GM21367 (cell line): ENCODE data around the gene NSD1.
"Not testable (repeated sequence)": the region's sequence is repeated elsewhere in the genome, so short reads cannot be mapped to it uniquely, and the experiment has no call there.

Experiments used
- ATAC-seq: cut with Tn5 transposase; IDR thresholded peaks from one replicate; pipeline ENCODE4 v1.9.1; 2021; ENCODE audit not compliant: unreplicated experiment

The NSD1 gene

DNA sequence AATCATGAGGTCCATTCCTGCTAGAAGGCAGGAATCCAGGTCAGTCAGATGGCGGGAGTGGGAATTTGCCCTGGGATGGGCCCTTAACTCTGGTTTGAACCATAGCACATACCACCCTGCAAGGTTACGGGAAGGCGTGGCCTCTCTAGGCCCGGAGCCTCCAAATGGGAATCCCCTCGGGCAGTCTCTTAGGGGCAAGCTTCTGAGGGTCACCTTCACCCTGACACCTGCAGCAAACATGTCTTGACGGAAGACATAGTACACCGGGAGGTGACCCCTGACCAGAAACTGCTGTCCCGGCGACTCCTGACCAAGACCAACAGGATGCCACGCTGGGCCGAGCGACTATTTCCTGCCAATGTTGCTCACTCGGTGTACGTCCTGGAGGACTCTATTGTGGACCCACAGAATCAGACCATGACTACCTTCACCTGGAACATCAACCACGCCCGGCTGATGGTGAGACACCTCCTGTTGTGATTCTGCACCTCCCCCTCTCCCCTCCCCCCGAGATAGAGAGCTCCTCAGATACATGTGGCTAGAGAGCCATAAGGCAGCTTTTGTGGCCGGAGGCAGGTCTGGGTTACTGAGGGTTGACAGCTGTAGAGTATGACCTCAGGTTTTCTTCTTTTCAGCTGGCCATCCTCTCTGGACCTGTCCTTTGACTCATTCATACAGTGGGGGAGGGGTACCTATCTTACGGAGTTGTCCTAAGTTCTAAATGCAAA lies 171.0 kb downstream of the NSD1 start:
- ATAC-seq: no peak

- ATAC-seq: not testable (repeated sequence)
Measured at GRCh38 chr5:177306103-177306640, 172.6 kb downstream of the NSD1 start.

GRCh38 chr5:177306674-177307543 lies 173.3 kb downstream of the NSD1 start:
- no peak for ATAC-seq

DNA sequence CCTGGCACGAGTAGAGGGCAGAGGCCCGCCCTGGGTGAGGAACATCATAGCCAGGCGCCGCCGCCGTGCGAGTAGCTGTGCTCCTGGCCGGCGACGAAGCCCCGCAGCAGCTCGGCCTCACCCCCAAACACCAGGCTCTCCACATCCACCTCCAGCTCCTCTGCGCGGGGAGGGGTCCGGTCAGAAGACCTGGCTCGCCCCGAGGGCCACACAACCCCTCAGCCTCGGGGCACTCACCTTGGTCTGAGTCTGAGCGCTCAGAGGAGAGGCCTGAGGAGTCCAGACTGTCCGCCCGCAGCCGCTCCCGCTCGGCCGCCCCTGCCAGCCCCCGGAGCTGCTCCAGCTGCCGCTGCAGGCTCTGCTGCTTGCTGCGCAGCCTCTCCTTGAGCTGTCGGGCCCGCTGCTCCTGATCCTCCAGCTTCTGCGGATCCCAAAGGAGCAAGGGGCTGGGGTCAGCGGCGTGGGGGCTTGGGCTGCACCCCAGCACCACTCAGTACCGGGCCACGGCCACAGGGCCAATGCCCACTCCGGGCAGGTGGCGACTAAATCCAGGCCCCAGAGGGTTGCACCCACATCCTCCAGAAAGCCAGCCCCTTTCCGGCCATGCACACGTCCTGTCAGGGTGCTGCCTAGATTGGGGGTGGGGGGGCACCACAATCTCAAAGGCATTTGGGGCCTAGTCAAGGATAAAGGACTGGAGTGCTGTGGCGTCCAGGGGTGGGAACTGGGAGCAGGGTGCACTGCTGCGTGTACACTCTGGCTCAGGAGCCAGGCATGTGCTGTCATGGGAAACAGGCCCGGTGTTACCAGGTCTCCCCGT lies 174.2 kb downstream of the NSD1 start:
- no peak for ATAC-seq

DNA sequence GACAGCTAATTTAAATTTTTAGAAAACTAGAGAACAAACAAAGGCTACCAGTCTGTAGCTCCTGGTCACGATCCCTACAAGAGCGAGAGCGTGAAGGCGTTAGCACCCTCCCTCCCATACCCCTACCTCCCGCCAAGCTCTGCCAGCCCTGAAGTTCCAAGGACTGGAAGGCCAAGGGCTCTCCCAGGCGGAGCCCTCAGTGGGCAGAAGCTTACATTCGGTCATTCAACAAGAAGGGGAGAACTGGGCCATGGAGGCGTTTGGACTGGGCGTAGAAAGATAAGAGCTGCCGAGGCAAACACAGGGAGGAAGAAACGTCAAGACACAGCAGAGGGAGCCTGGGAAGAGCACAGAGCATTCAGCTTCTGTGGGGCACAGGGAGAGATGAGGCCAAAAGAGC lies 175.2 kb downstream of the NSD1 start:
- ATAC-seq: no peak

DNA sequence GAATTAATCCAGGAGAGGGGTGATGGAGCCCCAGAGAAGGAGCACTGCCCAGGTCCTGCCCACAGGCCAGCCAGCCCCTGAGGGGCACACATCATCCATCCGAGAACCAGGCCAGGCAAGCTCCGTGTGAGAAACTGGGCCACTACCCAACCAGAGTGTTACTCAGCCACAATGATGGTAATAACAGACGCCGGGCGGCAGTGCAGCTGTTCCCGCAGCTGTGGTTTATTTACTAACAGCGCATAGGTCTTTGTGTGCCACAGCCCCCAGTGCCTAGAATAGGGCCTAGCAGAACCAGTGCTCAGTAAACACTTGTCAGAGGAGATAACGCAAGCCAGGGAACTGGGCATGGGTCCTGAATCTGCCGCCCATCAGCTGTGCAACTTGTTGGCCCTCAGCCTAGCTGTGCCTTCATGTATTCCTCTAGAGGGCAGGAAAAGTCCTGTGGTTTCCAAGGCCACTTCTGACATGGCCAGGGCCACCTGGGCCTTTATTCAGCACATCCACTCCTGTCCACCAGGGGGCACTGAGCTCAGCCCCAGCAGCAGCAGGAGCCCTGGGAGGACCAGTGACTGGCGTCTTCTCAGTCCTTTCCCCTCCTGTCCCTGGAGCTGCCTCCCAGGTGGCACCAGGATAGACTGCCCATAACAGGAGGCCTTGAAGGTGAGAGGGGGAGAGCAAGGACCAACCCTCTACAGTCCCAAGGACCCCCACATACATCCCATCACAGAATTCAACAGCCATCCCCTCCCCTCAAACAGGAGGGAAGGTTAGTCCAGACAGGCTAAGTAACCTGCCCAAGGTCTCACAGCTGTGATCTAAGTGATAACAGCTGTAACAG lies 176.0 kb downstream of the NSD1 start:
- no peak for ATAC-seq

DNA sequence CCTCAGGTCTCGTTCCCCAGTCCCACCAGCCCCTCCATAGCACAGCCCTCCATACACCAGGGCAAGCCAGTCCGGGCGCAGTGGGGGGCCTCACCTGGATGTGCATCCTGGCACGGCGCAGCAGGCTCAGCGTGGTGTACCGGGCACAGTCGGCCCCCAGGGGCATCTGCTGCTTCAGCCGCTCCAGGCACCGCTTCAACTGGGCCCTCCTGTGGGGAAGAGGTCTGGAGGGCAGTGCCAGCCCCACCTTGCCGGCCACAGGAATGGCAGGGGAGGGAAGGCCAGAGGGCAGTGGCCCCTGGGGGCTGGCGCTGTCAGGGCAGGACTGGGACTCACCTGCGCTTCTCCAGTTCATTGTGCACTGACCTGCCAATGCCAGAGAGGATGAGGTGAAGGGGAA lies 176.8 kb downstream of the NSD1 start:
- no peak for ATAC-seq

- ATAC-seq: no peak
Measured at GRCh38 chr5:177310757-177311391, 177.3 kb downstream of the NSD1 start.

DNA sequence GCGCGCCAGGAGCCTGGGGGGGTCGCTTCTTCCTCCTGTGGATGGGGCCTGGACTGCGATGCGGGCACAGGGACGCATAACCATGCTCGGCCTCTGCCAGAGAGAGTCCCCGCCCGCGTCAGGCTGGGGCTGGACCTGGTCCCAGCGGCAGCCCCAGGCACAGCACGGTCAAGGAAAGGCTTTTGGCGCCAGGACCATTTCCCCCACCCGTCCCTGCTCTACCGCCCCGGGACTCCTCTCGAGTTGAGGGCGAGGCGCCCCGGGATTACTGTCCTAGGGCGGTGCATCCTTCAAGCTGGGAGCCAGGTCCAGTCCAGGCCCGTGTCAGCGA lies 177.8 kb downstream of the NSD1 start:
- no peak for ATAC-seq

GRCh38 chr5:177311723-177312648 lies 178.4 kb downstream of the NSD1 start, which contains the start of gene MXD3:
MXD3 (minus strand) TSS chr5:177311898; CDS start chr5:177311830, 68 bp downstream.
- ATAC-seq: peak; percentile 74

GRCh38 chr5:177312649-177313181 lies 179.1 kb downstream of the NSD1 start:
- ATAC-seq: peak; percentile 17

- no peak for ATAC-seq
Measured at GRCh38 chr5:177313561-177314259, 180.1 kb downstream of the NSD1 start.

GRCh38 chr5:177314376-177315342 lies 181.1 kb downstream of the NSD1 start:
- no peak for ATAC-seq

DNA sequence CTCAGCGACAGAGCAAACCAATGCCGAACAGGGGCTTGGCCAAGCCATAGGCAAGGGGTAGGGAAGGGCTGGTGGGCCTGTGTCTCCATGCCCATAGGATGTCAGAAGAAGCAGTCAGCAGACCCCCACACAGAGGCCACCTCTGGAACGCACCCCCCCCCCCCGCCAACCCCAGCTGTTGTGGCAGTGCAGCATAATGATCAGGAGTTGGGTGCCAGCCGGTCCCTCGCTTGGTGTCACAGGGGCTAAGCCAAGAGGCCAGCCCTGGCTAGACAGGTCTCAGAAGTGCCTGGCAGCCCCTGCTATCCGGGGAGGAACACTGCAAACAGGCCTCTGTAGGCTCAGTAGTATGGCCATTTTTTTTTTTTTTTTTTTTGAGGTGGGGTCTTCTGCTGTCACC lies 181.8 kb downstream of the NSD1 start:
- ATAC-seq: no peak

DNA sequence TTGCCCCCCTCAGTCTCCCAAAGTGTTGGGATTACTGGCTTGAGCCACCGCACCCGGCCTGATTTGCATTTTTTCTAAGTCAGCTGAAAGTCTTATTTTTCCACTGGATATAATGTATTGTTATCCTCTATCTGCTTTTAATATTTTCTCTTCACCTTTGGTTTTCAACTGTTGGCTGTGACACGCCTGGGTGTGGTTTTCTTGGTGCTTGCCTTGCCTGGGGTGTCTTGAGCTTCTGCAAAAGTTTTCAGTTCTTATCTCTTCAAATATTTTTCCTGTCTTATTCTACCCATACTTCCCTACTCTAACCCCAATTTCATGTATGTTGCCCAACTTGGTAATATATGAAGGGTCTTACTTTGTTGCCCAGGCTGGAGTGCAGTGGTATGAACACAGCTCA lies 182.4 kb downstream of the NSD1 start:
- ATAC-seq: no peak

GRCh38 chr5:177317959-177318377 lies 184.4 kb downstream of the NSD1 start:
- ATAC-seq: no peak
